ENCODE measurements around the gene USP20.

Gene USP20

DNA sequence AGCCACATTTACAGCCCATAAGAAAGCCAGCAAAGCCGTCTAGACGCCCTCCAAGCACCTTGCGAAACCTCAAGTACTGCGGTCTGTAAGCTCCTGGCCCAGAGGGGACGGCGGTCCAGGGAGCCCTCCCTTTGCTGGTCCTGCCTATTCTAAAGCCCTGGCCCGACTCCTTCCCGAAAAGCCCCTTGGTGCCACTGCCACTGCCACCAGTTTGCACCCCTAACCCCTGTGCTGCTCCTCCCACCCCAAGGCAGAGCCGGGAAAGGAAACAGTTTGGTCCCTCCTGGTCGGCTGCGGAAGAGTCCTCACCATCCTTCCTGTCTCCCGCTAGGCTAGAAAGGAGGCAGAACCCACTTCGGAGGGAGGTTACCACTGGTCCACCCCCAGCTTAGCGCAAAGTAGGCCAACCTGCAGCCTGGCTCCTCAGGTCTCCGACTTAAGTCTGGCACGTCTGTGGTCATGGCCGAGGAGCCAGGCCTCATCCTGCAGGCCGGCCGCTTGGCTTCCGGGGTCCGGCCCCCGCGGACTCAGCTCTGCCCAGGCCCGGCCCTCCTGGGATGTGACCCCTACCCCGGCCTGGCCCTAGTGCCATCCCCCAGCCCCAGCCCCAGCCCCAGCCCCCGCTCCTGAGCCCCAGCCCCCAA is 12.2 kb upstream of the USP20 start:
- no peaks in the 10 kb centered on the region for H4K20me1 ChIP-seq (ENCODE audit: low read depth, low read length)
- peak overlapping the region; percentile 87 for H3K4me2 ChIP-seq (ENCODE audit: low read depth, low read length, poor library complexity, severe bottlenecking)
- no peak overlapping the region for H2AFZ ChIP-seq (ENCODE audit: low read depth, low read length, severe bottlenecking)
- H3K9ac ChIP-seq (ENCODE audit: low read length), result peak overlapping the region; percentile 93
- H3K9me2 ChIP-seq (replicated peaks; ENCODE audit: insufficient read depth, low read length), result no peaks in the 10 kb centered on the region
- H3K79me2 ChIP-seq (ENCODE audit: insufficient read depth, low read length), result peaks cover 15% of the 10 kb centered on the region
- H3K27ac ChIP-seq (ENCODE audit: low read depth, low read length), result peak overlapping the region; percentile 12; the same call in 1 of the 2 replicates
- TF ChIP-seq, protein P1, sequence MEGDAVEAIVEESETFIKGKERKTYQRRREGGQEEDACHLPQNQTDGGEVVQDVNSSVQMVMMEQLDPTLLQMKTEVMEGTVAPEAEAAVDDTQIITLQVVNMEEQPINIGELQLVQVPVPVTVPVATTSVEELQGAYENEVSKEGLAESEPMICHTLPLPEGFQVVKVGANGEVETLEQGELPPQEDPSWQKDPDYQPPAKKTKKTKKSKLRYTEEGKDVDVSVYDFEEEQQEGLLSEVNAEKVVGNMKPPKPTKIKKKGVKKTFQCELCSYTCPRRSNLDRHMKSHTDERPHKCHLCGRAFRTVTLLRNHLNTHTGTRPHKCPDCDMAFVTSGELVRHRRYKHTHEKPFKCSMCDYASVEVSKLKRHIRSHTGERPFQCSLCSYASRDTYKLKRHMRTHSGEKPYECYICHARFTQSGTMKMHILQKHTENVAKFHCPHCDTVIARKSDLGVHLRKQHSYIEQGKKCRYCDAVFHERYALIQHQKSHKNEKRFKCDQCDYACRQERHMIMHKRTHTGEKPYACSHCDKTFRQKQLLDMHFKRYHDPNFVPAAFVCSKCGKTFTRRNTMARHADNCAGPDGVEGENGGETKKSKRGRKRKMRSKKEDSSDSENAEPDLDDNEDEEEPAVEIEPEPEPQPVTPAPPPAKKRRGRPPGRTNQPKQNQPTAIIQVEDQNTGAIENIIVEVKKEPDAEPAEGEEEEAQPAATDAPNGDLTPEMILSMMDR (IDR thresholded peaks at IDR 0.05; ENCODE audit: insufficient read depth, low read length, poor library complexity, severe bottlenecking), result no peak
- TF ChIP-seq EZH2phosphoT487 (conservative IDR thresholded peaks at IDR 0.05; ENCODE audit: low read length), result no peak
- H3K27me3 ChIP-seq (ENCODE audit: low read length), result no peaks in the 10 kb centered on the region
- H3K4me3 ChIP-seq (ENCODE audit: insufficient read depth, low read length, poor library complexity, severe bottlenecking), result peak overlapping the region; percentile 94
- no peaks in the 10 kb centered on the region for H3K36me3 ChIP-seq (ENCODE audit: low read length)
- H3K9me3 ChIP-seq (ENCODE audit: insufficient read depth, low read length), result no peaks in the 10 kb centered on the region
- peaks cover 12% of the 10 kb centered on the region; the same call in 1 of the 2 replicates for H3F3A ChIP-seq (ENCODE audit: insufficient read depth)

DNA sequence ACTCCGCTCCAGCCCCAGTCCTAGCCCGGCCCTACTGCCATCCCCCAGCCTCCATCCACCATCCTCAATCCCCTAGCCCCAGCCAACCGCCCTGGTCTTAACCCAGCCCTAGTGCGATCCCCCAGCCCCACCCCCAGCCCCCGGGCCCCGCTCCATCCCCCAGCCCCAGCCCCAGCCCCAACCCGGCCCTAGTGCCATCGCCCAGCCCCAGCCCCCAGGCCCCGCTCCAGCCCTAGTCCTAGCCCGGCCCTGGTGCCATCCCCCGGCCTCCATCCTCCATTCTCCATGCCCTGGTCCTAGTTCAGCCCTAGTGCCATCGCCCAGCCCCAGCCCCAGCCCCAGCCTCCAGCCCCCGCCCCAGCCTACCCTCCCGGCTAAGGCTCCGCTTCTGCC is 11.7 kb upstream of the USP20 start:
- Histone ChIP-seq H3F3A (ENCODE audit: insufficient read depth) (peaks cover 12% of the 10 kb centered on the region; the same call in 1 of the 2 replicates), H3K36me3 (ENCODE audit: low read length) (no peaks in the 10 kb centered on the region), H2AFZ (ENCODE audit: low read depth, low read length, severe bottlenecking) (peak overlapping the region; percentile 78), H3K9ac (ENCODE audit: low read length) (peak overlapping the region; percentile 93), H3K79me2 (ENCODE audit: insufficient read depth, low read length) (peaks cover 15% of the 10 kb centered on the region), H3K9me2 (replicated peaks; ENCODE audit: insufficient read depth, low read length) (no peaks in the 10 kb centered on the region), H3K27ac (ENCODE audit: low read depth, low read length) (peak overlapping the region; percentile 62), H3K9me3 (ENCODE audit: insufficient read depth, low read length) (no peaks in the 10 kb centered on the region), H3K4me2 (ENCODE audit: low read depth, low read length, poor library complexity, severe bottlenecking) (peak overlapping the region; percentile 87), H4K20me1 (ENCODE audit: low read depth, low read length) (no peaks in the 10 kb centered on the region), H3K4me3 (ENCODE audit: insufficient read depth, low read length, poor library complexity, severe bottlenecking) (peak overlapping the region; percentile 94), H3K27me3 (ENCODE audit: low read length) (no peaks in the 10 kb centered on the region)
- no peak for TF ChIP-seq EZH2phosphoT487 (conservative IDR thresholded peaks at IDR 0.05; ENCODE audit: low read length)
- TF ChIP-seq, protein P1 (IDR thresholded peaks at IDR 0.05; ENCODE audit: insufficient read depth, low read length, poor library complexity, severe bottlenecking), result no peak

DNA sequence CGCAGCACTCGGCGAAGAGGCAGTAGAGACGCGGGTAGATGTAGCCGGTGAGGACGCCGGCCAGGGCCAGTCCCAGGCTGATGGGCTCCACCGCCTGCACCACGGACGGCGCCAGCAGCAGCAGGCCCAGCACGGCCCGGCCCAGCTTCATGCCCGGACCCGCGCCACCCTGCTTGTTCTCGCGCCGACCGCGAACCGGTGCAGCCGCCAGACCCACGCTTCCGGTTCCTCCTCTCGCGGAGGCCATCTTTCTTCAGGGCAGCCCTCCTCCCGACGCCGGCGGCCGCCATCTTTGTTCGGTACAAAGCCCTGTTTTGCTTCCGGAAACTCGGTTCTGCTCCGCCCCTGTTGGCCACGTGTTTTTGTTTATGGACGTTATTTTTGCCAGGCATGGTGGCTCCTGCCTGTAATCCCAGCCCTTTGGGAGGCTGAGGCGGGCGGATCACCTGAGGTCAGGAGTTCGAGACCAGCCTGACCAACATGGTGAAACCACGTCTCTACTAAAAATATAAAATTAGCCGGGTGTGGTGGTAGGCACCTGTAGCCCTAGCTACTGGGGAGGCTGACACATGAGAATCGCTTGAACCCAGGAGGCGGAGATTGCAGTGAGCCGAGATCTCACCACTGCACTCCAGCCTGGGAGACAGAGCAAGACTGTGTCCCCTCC is 11.2 kb upstream of the USP20 start, which contains the start of gene TOR1A:
Gene TOR1A (minus strand): TSS at position 202 of the 667 bp plus-strand sequence. CDS start 51 bp downstream, at position 151.
- Histone ChIP-seq H3K9me2 (replicated peaks; ENCODE audit: insufficient read depth, low read length) (no peaks in the 10 kb centered on the region), H3K4me3 (ENCODE audit: insufficient read depth, low read length, poor library complexity, severe bottlenecking) (peak within 1 kb of the TSS; percentile 94), H3K9ac (ENCODE audit: low read length) (peak within 1 kb of the TSS; percentile 93), H3K36me3 (ENCODE audit: low read length) (no peaks in the 10 kb centered on the region), H3K79me2 (ENCODE audit: insufficient read depth, low read length) (peaks cover 15% of the 10 kb centered on the region), H3K9me3 (ENCODE audit: insufficient read depth, low read length) (no peaks in the 10 kb centered on the region), H3K4me2 (ENCODE audit: low read depth, low read length, poor library complexity, severe bottlenecking) (peak within 1 kb of the TSS; percentile 87), H3K27ac (ENCODE audit: low read depth, low read length) (peak within 1 kb of the TSS; percentile 62), H4K20me1 (ENCODE audit: low read depth, low read length) (no peaks in the 10 kb centered on the region), H3K27me3 (ENCODE audit: low read length) (no peaks in the 10 kb centered on the region), H3F3A (ENCODE audit: insufficient read depth) (peaks cover 12% of the 10 kb centered on the region; the same call in 1 of the 2 replicates), H2AFZ (ENCODE audit: low read depth, low read length, severe bottlenecking) (peak within 1 kb of the TSS; percentile 78)
- TF ChIP-seq, protein P1 (IDR thresholded peaks at IDR 0.05; ENCODE audit: insufficient read depth, low read length, poor library complexity, severe bottlenecking), result no peak
- TF ChIP-seq EZH2phosphoT487 (conservative IDR thresholded peaks at IDR 0.05; ENCODE audit: low read length), result no peak

All from SU-DHL-6 (cell line).